GM10847 (cell line): ENCODE measurements around the gene HERPUD1.

Experiments used
- POLR2A ChIP-seq: IDR thresholded peaks from 2 replicates; pipeline ENCODE4 v1.6.1; 2011; ENCODE audit not compliant: insufficient read length; ENCODE audit errors: extremely low read depth

HERPUD1 gene

DNA sequence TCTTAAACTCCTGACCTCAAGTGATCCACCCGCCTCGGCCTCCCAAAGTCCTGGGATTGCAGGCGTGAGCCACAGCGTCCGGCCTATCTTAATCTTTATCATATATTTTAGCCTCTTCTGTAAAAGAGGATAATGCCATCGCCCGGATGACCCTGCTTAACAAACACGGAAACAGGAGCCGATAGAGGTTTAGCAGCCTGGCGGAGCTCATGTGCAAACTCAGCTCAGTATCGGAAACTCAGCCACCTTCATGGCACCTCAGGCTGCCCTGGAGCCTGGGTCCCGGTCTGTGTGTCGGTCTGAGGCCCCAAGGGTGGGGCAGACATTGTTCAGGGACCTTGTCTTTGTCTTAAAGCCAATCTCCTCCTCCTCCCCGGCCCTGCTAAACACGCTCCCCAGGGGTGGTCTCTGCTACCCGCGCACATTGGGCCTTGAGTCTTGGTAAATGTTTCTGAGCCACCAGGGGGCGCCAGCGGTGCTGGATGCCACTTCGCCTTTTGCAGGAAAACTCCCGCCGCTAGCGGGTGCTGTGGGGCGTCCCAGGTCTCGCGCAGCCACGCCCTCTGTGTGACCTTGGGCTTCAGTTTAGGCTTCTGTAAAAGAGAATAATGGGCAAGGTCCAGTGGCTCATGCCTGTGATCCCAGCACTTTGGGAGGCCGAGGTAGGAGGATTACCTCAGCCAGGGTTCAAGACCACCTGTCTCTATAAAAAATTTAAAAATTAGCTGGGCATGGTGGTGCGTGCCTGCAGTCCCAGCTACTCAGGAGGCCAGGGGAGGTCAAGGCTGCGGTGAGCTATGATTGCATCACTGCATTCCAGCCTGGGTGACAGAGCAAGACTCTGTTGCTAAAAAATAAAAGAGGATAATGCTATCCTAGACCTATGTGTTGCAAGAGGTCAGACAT, 32.6 kb downstream of the HERPUD1 start:
- no peak for TF ChIP-seq POLR2A

DNA sequence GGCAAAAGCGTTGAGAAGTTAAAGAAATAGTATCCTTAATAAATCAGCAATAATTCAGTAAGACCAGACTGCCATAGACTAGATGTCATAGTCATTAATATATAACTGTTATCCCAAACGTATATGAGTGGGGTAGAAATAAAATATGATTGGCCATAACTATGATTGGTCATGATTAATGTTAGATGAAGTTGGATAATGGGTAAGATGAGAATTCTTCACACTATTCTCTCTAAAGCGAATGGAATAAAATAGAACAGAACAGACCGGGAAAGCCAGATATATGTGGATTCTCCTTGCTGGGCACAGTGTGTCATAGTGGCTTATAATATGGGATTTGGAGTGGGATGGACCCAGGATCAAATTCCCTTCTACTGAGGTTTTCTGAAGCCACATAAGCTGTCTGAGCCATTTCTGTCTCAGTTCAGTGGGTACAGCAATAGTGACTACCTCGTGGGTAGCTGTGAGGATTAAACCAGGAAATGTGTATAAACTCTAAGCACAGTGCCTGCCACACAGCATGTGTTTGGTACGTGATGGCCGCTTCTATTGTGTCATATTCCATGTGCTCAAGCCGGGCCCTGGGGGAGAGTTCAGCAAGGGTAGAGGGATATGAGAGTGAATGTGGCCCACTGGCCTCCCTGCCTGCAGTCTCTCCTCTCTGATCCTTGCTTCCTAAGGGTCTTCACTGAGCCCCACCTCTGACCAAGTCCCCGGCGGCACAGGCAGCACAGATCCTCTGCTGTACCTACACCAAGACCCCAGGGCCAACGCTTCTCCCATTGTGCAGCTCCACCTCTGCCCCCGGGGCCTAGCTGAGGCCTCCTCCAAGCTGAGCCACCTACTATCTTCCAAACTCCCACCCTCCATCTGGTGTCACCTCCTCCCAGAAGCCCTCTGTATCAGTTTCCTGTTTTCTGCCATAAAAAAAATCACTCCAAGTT, 33.5 kb downstream of the HERPUD1 start:
- TF ChIP-seq POLR2A, result no peak

DNA sequence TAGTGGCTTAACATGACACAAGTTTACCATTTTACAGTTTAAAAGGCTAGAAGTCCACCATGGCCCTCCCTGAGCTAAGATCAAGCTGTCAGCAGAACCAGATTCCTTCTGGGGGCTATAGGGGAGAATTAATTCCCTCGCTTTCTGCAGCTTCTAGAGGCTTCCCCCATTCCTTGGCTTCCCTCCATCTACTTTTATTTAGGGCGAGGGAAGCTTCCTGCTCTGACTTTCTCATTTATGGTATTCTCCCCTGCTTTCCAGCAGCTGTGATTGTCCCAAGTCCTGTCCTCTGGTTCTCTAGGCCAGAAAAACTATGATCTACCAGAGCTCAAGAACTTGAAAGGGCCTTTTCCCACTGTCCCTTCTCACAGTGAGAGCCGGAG, 34.1 kb downstream of the HERPUD1 start:
- no peak for TF ChIP-seq POLR2A

DNA sequence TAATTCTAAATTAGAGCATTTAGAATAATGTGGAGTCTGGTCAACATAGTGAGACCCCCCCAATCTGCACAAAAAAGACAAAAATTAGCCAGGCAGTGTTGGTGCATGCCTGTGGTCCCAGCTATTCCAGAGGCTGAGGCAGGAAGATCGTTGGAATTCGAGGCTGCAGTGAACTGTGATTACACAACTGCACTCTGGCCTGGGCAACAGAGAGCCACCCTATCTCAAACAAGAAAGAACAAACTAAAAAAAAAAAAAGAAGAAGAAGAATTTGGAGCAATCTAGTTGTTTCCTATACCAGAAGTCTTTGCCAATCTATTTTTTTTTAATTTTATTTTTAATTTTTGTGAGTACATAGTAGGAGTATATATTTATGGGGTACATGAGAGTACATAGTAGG, 35.8 kb downstream of the HERPUD1 start:
- TF ChIP-seq POLR2A, result no peak

DNA sequence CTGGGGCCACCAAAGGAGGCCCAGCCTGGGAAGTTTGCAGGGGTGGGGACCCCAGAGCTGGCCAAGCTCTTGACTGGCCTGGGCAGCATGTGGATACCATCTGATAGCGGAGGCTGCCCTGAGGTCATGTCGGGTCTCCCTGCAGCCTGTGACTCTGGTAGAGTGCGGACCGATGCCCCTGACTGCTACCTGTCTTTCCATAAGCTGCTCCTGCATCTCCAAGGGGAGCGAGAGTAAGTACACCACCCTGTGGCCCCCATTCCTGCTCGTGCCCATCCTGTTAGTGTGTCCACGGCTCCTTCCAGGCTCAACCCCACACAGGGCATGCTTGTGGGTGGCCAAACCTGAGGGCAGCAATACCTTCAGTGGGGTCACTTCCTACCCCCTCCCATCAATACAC, 37.8 kb downstream of the HERPUD1 start:
- TF ChIP-seq POLR2A, result no peak

DNA sequence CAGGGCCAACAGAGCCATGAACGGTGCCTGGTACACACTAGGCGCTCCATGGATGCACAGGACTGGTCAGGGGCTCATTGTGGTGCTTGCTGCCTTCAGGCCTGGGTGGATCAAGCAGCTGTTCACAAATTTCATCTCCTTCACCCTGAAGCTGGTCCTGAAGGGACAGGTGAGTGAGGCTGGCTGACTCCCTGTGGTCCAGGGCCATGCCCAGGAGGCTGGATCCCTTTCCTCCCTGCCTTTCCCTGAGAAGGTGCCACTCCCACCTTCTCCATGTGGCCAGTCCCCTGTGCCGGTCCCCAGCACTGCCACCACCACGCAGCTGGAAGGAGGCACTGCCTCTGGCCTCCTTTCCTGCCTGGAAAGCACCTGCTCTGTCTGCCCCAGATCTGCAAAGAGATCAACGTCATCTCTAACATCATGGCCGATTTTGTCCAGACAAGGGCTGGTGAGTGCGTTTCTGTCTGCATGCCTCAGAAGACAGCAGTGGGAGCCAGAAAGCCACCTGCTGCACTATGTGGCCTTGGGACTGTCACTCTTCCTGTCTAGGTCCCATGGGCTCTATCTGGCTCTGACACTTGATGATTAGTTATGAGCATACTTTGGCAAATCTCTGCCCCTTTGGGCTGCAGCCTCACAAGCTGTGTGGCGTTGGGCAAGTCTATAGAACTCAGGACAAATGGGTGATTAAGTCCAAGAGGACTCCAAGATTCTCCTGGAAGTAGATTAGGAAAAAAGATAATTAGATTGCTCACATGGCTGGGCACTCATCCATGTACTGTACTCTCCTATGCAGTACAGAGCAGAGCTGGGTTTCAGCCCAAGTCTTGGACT, 39.2 kb downstream of the HERPUD1 start:
- TF ChIP-seq POLR2A, result no peak

DNA sequence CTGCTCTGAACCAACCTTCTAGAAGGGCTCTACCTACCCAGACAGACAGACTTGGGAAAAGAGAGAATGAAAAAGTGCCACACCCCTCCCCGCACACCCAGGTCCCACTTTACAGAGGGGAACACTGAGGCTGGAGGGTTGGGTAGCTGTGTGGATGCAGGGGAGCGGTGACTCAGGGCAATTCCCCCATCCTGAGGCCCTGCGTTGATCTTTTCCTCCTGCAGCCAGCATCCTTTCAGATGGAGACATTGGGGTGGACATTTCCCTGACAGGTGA, 39.8 kb downstream of the HERPUD1 start:
- TF ChIP-seq POLR2A, result no peak

DNA sequence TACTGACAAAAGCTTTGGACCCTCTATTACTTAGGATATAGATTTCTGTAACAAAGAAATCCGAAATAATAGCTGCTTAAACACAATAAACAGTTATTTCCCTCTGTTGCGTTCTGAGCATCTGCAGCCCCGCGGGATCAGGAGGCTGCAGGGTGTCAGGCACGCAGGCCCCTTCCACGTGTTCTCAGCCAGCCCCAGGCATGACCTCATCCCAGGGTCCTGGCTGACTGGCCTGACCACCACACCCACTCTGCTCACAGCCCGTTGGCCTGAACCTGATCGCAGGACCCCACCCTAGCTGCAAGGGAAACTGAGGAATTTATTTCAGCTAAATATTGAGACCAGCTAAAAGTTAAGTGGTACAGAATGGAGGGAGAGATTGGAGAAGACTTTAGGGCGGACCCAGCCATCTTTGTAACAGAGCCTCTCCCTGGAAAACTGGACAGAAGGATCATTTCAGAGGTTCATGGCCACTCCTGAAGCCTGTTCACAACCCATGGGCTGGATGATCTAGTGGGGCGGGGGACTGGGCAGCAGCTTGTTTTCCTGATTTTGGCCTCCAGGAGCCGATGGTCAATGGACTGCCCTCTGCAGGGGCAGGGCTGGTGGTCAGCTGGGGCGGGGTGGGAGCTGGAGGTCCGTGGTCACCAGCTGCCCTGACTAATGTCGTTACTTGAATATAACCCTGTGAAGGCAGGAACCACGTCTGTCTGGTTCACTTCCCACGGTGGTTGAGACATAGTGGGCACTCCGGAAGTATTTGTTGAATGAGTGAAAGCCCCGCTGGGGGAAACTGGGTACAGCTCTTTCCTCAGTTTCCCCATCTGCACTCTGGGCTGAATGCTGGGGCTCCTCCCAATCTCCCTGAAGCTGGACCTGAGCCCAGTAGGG, 40.7 kb downstream of the HERPUD1 start:
- TF ChIP-seq POLR2A, result no peak

DNA sequence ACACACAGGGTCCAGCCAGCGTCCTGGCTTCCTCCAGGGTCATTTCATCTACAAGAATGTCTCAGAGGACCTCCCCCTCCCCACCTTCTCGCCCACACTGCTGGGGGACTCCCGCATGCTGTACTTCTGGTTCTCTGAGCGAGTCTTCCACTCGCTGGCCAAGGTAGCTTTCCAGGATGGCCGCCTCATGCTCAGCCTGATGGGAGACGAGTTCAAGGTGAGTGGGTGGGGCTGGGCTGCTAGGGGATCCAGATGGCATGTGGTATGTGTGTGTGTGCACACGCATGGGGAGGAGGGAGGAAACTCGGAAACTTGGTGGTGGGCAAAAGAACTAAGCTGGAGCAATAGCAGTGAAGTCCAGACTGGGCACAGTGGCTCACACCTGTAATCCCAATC, 41.4 kb downstream of the HERPUD1 start:
- no peak for TF ChIP-seq POLR2A

DNA sequence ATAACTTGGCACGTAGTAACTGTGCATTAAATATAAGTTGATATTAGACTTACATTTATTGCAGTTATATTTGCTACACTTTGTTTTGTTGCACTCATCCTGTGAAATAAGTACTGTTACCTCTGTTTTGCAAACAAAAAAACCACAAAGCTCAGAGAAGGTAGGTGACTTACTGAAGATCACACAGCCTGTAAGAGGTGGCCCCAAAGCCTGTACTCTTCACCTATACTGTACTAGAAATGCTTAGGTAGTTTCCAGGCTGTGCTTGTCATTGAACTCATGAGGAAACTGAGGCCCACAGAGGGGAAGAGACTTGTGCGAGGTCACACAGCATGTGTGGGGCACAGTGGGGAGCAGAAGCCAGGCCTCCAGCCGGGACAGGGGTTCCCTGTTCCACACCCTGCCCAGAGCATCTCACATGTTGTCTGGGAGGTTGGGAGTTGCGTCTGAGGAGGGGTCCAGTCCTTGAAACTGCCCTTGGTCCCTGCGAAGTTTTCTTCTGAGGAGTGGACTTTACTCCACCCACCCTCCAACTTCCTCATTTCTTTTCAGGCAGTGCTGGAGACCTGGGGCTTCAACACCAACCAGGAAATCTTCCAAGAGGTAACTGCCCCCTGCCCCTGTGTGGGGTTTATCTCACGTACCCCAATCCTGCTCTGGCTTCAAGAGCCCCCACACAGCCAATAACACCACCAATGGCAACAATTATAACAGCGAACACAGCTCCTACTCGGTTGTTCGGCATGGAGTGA, 42.8 kb downstream of the HERPUD1 start:
- TF ChIP-seq POLR2A, result no peak

DNA sequence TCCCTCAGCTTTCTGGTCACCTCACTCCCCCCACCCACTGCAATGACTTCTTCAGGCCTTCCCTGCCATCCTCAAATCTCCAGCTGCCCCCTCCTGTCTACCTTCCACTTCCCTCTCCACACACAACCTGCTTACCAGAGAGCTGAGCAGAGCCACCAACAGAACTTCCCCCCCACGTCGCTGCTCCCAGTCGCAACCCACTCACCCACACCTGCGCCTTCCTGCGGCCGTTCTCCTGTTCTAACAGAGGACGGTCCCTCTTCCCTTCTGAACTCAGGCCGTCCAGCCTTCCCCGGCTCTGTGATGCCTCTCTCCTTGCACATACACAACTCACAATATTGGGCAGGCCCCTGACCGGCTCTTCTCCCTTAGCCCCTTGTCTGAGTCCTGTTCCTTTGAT, 43.8 kb downstream of the HERPUD1 start:
- TF ChIP-seq POLR2A, result no peak

DNA sequence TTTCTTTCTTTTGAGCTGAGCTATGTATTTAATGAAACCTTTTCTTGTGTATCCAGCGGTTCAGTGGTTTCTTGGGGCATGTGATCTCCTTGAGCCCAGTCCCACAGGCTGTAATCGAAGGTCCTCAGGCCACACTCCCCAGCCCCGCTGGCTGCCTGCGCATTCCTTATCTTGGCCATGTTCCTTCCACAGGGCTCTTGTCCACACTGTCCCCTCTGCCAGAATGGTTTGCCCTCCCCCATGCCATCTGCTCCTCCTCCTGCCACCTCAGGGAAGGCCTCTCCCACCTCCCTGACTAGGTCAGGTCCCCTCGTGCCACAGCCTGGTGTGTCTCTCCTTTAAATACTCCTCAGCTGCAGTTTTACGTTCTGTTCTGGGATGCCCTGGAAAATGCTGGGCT, 45.3 kb downstream of the HERPUD1 start:
- TF ChIP-seq POLR2A, result no peak

DNA sequence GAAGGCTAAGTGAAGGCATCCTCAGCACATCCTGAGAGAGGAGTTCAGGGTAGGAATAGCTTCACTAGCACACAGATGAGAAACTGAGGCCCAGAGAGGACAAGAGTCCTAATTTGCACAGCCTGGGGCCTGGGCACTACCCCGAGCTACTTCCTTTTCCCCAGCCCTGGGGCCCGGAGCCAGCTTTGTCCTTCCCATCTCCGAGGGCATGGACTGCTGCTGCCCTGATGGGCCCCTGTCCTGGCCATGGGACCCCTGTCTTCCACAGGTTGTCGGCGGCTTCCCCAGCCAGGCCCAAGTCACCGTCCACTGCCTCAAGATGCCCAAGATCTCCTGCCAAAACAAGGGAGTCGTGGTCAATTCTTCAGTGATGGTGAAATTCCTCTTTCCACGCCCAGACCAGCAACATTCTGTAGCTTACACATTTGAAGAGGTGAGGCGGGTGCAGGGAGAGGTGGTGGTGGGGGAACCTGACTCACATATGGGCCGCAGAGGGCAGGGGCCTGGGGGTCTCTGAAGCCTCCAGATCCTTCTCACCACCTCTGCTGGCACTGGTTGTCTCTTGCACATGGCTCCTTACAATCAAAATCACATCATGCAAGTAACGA, 46.0 kb downstream of the HERPUD1 start:
- no peak for TF ChIP-seq POLR2A

DNA sequence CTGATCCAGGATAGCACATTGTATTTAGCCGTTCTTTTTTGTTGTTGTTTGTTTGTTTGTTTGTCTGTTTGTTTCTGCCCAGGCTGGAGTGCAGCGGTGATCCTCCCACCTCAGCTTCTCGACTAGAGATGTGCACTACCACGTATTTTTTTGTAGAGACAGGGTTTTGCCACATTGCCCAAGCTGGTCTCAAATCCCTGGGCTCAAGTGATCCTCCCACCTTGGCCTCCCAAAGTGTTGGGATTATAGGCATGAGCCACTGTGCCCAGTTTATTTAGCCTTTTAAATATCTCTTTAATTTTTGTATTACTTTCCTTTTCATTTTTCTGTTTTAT, 48.2 kb downstream of the HERPUD1 start:
- TF ChIP-seq POLR2A, result no peak
